ENCODE measurements around the gene NDUFB6. TPM values are rescaled to one million over a fixed set of nuclear protein-coding genes. Genes with fewer than 3 reads are reported as not detected.
A peak's percentile ranks its signal among the peaks of the same experiment; 100 is the strongest.
"Not testable (repeated sequence)": the region's sequence is repeated elsewhere in the genome, so short reads cannot be mapped to it uniquely, and the experiment has no call there.

NDUFB6 gene
- polyA plus RNA-seq: 63.3 TPM
- long read RNA-seq, donor 1, transcript NDUFB6-203 (4 exons, 1,366 nt): major isoform, 47 of 48 reads
- long read RNA-seq, donor 1, partial matches to known transcripts: 0 of 48 reads
- long read RNA-seq, donor 1, other reads (novel, unspliced or antisense): 0 of 48 reads
- long read RNA-seq, donor 2, transcript NDUFB6-203 (4 exons, 1,366 nt): major isoform, 127 of 134 reads
- long read RNA-seq, donor 2, partial matches to known transcripts: 5 of 134 reads
- long read RNA-seq, donor 2, other reads (novel, unspliced or antisense): 0 of 134 reads
- long read RNA-seq, donor 3: 0 reads
- long read RNA-seq, donor 4, transcript NDUFB6-203 (4 exons, 1,366 nt): major isoform, 20 of 20 reads
- long read RNA-seq, donor 4, partial matches to known transcripts: 0 of 20 reads
- long read RNA-seq, donor 4, other reads (novel, unspliced or antisense): 0 of 20 reads
- long read RNA-seq, donor 5, transcript NDUFB6-203 (4 exons, 1,366 nt): major isoform, 59 of 60 reads
- long read RNA-seq, donor 5, partial matches to known transcripts: 0 of 60 reads
- long read RNA-seq, donor 5, other reads (novel, unspliced or antisense): 0 of 60 reads
- long read RNA-seq, donor 6, transcript NDUFB6-201 (3 exons, 666 nt): minor isoform, 7 of 143 reads
- long read RNA-seq, donor 6, transcript NDUFB6-203 (4 exons, 1,366 nt): major isoform, 135 of 143 reads
- long read RNA-seq, donor 6, partial matches to known transcripts: 0 of 143 reads
- long read RNA-seq, donor 6, other reads (novel, unspliced or antisense): 0 of 143 reads
- long read RNA-seq, donor 7, transcript NDUFB6-203 (4 exons, 1,366 nt): major isoform, 51 of 52 reads
- long read RNA-seq, donor 7, partial matches to known transcripts: 0 of 52 reads
- long read RNA-seq, donor 7, other reads (novel, unspliced or antisense): 0 of 52 reads
- long read RNA-seq, donor 8, transcript NDUFB6-203 (4 exons, 1,366 nt): major isoform, 171 of 185 reads
- long read RNA-seq, donor 8, partial matches to known transcripts: 7 of 185 reads
- long read RNA-seq, donor 8, other reads (novel, unspliced or antisense): 6 of 185 reads
- long read RNA-seq, donor 9, transcript NDUFB6-203 (4 exons, 1,366 nt): major isoform, 148 of 152 reads
- long read RNA-seq, donor 9, partial matches to known transcripts: 0 of 152 reads
- long read RNA-seq, donor 9, other reads (novel, unspliced or antisense): 0 of 152 reads
- long read RNA-seq, donor 10, transcript NDUFB6-203 (4 exons, 1,366 nt): major isoform, 156 of 161 reads
- long read RNA-seq, donor 10, partial matches to known transcripts: 0 of 161 reads
- long read RNA-seq, donor 10, other reads (novel, unspliced or antisense): 0 of 161 reads
- long read RNA-seq, donor 11, transcript NDUFB6-203 (4 exons, 1,366 nt): major isoform, 106 of 108 reads
- long read RNA-seq, donor 11, partial matches to known transcripts: 0 of 108 reads
- long read RNA-seq, donor 11, other reads (novel, unspliced or antisense): 0 of 108 reads

- H3K4me1 ChIP-seq (ENCODE audit: control insufficient read depth, insufficient read depth, low read length): peaks cover 4% of the 10 kb centered on the region
Measured at GRCh38 chr9:32572900-32573523, at the start of gene NDUFB6. TSS of gene NDUFB6 (minus strand) at chr9:32573159. CDS start at chr9:32573060, 99 bp downstream.

GRCh38 chr9:32618261-32618660, 45.3 kb upstream of the NDUFB6 start:
- H3K9me3 ChIP-seq (ENCODE audit: control insufficient read depth, low read depth, low read length): no peaks in the 10 kb centered on the region
- H3K4me3 ChIP-seq (ENCODE audit: low read length): no peak overlapping the region
- no CpG with 5 or more reads among the region's 5 CpGs for WGBS (ENCODE audit: insufficient coverage, low lambda C conversion rate)
- no peaks in the 10 kb centered on the region for H3K36me3 ChIP-seq (ENCODE audit: control insufficient read depth, insufficient read depth, low read length)
- H3K27me3 ChIP-seq (ENCODE audit: control insufficient read depth, insufficient read depth, low read length): no peaks in the 10 kb centered on the region
- DNase-seq: no peak
- H3K27ac ChIP-seq (ENCODE audit: low read length): no peak overlapping the region
- no peaks in the 10 kb centered on the region for H3K4me1 ChIP-seq (ENCODE audit: control insufficient read depth, insufficient read depth, low read length)

More at GRCh38 chr9:32572900-32573523, at the start of gene NDUFB6:
- peak; percentile 96 to 97 for DNase-seq
- Histone ChIP-seq H3K27me3 (ENCODE audit: control insufficient read depth, insufficient read depth, low read length) (peaks cover 2% of the 10 kb centered on the region), H3K9me3 (ENCODE audit: control insufficient read depth, low read depth, low read length) (no peaks in the 10 kb centered on the region), H3K27ac (ENCODE audit: low read length) (peak within 1 kb of the TSS; percentile 97), H3K36me3 (ENCODE audit: control insufficient read depth, insufficient read depth, low read length) (peaks cover 10% of the 10 kb centered on the region), H3K4me3 (ENCODE audit: low read length) (peak within 1 kb of the TSS; percentile 95)
- WGBS (ENCODE audit: insufficient coverage, low lambda C conversion rate): 0% methylated on average over 1 of the region's 36 CpGs

GRCh38 chr9:32606811-32607210, 33.9 kb upstream of the NDUFB6 start:
- 100% methylated on average over 1 of the region's 2 CpGs for WGBS (ENCODE audit: insufficient coverage, low lambda C conversion rate)
- H3K36me3 ChIP-seq (ENCODE audit: control insufficient read depth, insufficient read depth, low read length): no peaks in the 10 kb centered on the region
- H3K4me1 ChIP-seq (ENCODE audit: control insufficient read depth, insufficient read depth, low read length): no peaks in the 10 kb centered on the region
- H3K27me3 ChIP-seq (ENCODE audit: control insufficient read depth, insufficient read depth, low read length): no peaks in the 10 kb centered on the region
- H3K27ac ChIP-seq (ENCODE audit: low read length): no peak overlapping the region
- no peak overlapping the region for H3K4me3 ChIP-seq (ENCODE audit: low read length)
- H3K9me3 ChIP-seq (ENCODE audit: control insufficient read depth, low read depth, low read length): no peaks in the 10 kb centered on the region
- no peak for DNase-seq

- Histone ChIP-seq H3K4me3 (ENCODE audit: low read length) (no peak overlapping the region), H3K27me3 (ENCODE audit: control insufficient read depth, insufficient read depth, low read length) (no peaks in the 10 kb centered on the region), H3K9me3 (ENCODE audit: control insufficient read depth, low read depth, low read length) (no peaks in the 10 kb centered on the region), H3K27ac (ENCODE audit: low read length) (no peak overlapping the region), H3K36me3 (ENCODE audit: control insufficient read depth, insufficient read depth, low read length) (no peaks in the 10 kb centered on the region), H3K4me1 (ENCODE audit: control insufficient read depth, insufficient read depth, low read length) (no peaks in the 10 kb centered on the region)
- no peak for DNase-seq
- WGBS (ENCODE audit: insufficient coverage, low lambda C conversion rate): 100% methylated on average over 1 of the region's 12 CpGs
Measured at GRCh38 chr9:32603914-32604852, 31.2 kb upstream of the NDUFB6 start.

GRCh38 chr9:32599021-32599420, 26.1 kb upstream of the NDUFB6 start:
- H3K9me3 ChIP-seq (ENCODE audit: control insufficient read depth, low read depth, low read length); H3K27ac ChIP-seq (ENCODE audit: low read length); H3K4me1 ChIP-seq (ENCODE audit: control insufficient read depth, insufficient read depth, low read length); H3K4me3 ChIP-seq (ENCODE audit: low read length); DNase-seq; H3K27me3 ChIP-seq (ENCODE audit: control insufficient read depth, insufficient read depth, low read length); H3K36me3 ChIP-seq (ENCODE audit: control insufficient read depth, insufficient read depth, low read length): not testable (repeated sequence)
- WGBS (ENCODE audit: insufficient coverage, low lambda C conversion rate): 83% methylated on average over 1 of the region's 3 CpGs

GRCh38 chr9:32596936-32597335, 24.0 kb upstream of the NDUFB6 start:
- H3K9me3 ChIP-seq (ENCODE audit: control insufficient read depth, low read depth, low read length): no peaks in the 10 kb centered on the region
- no peak overlapping the region for H3K27ac ChIP-seq (ENCODE audit: low read length)
- no peak for DNase-seq
- no peaks in the 10 kb centered on the region for H3K27me3 ChIP-seq (ENCODE audit: control insufficient read depth, insufficient read depth, low read length)
- H3K4me1 ChIP-seq (ENCODE audit: control insufficient read depth, insufficient read depth, low read length): no peaks in the 10 kb centered on the region
- no peaks in the 10 kb centered on the region for H3K36me3 ChIP-seq (ENCODE audit: control insufficient read depth, insufficient read depth, low read length)
- no peak overlapping the region for H3K4me3 ChIP-seq (ENCODE audit: low read length)

GRCh38 chr9:32596096-32596865, 23.3 kb upstream of the NDUFB6 start:
- Histone ChIP-seq H3K36me3 (ENCODE audit: control insufficient read depth, insufficient read depth, low read length) (no peaks in the 10 kb centered on the region), H3K9me3 (ENCODE audit: control insufficient read depth, low read depth, low read length) (no peaks in the 10 kb centered on the region), H3K4me1 (ENCODE audit: control insufficient read depth, insufficient read depth, low read length) (no peaks in the 10 kb centered on the region), H3K27ac (ENCODE audit: low read length) (no peak overlapping the region), H3K4me3 (ENCODE audit: low read length) (no peak overlapping the region), H3K27me3 (ENCODE audit: control insufficient read depth, insufficient read depth, low read length) (no peaks in the 10 kb centered on the region)
- no peak for DNase-seq
- WGBS (ENCODE audit: insufficient coverage, low lambda C conversion rate): no CpG with 5 or more reads among the region's 4 CpGs

GRCh38 chr9:32590898-32591297, 17.9 kb upstream of the NDUFB6 start:
- H3K27me3 ChIP-seq (ENCODE audit: control insufficient read depth, insufficient read depth, low read length): no peaks in the 10 kb centered on the region
- H3K9me3 ChIP-seq (ENCODE audit: control insufficient read depth, low read depth, low read length): no peaks in the 10 kb centered on the region
- WGBS (ENCODE audit: insufficient coverage, low lambda C conversion rate): 69% methylated on average over 1 of the region's 1 CpG
- no peaks in the 10 kb centered on the region for H3K4me1 ChIP-seq (ENCODE audit: control insufficient read depth, insufficient read depth, low read length)
- no peaks in the 10 kb centered on the region for H3K36me3 ChIP-seq (ENCODE audit: control insufficient read depth, insufficient read depth, low read length)
- H3K4me3 ChIP-seq (ENCODE audit: low read length): no peak overlapping the region
- H3K27ac ChIP-seq (ENCODE audit: low read length): no peak overlapping the region
- DNase-seq: no peak
